NCI-H510A treated with DMSO at 0.1 percent for 48 hours (cell line): Measurements from ENCODE around the gene NOL4L.

ENCODE experiments used
- DNase-seq: peaks from one replicate; lab custom pipeline; 2025; lab: John Stamatoyannopoulos, UW

Gene NOL4L

DNA sequence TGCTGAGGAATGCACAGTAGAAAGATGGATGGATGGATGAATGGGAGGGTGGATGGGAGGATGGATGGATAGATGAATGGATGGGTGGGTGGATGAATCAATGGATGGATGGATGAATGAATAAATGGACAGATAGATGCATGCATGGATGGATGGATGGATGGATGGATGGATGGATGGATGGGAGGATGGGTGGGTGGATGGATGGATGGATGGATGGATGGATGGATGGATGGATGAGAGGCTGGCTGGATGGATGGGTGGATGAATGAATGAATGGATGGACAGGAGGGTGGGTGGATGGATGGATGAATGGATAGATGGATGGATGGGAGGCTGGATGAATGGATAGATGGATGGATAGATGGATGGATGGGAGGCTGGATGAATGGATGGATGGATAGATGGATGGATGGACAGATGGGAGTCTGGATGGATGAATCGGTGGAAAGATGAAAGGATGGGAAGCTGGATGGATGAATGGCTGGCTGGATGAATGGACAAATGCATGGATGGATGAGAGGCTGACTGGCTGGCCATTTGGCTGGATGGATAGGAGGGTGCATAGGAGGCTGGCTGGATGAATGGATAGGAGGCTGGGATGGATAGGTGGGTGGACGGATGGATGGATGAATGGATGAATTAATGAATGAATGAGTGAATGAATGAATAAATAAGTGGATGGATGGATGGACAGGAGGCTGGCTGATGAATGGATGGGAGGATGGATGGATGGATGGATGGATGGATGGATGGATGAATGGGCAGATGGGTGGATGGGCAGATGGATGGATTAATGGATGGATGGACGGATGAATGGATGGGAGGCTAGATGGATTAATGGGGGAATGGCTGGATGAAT lies 28.3 kb upstream of the NOL4L start:
- no peak for DNase-seq

- DNase-seq, result no peak
Observed at GRCh38 chr20:32612351-32613191, 27.4 kb upstream of the NOL4L start.

GRCh38 chr20:32611868-32612267 lies 26.7 kb upstream of the NOL4L start:
- no peak for DNase-seq

DNA sequence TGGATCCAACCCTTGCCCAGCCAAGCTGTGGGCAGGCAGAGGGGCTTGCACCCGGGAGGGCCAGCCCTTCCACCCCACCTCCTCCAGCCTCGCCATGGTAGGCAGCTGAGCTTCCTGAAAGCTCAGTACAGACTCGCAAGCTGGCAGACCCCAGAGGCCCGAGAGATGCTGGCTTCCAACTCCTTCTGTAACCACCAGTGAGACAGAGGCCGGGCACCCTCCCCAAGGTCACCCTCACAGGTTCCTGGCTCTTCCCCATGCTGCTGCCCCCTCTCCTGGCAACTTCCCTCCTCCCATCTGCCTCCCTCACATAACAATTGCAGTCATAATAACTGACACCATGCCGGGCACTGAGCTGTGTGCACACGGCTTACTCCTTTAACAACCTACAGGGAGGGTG lies 26.2 kb upstream of the NOL4L start:
- DNase-seq, result peak; percentile 31

DNA sequence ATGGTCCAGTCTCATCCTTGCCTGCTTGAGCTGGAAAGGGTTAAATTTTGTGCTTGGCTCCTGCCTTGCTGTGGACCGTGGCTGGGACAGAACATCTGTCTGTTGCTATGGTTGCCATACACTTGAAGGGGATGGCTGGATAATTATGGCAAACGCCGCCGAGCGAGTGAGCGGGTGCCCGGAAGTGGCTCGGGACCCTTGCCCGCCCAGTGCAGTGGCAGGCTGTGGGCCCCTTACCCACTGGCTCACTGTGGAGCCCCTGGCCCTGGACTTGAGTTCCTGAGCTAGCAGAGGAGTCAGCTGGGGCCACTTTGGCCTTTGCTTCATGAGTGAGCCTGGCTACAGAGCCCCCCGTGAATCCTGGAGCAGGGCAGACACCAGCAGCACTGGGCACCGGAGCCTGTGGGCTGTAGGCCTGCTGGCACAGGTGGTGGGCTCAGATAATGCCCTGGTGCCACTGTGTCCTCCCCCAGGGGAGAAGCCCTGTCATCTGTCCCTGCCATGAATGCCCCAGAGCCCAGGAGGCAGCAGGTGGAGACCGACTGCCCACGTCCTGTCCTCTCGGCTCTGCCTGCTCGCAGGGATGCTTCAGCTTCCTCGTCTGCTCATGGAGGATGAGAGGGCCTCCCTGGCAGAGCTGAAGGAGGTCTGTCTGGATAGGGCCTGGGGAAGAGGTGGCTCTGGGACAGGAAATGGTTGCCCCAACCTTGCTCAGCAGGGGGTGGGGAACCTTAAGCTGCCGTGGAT lies 25.5 kb upstream of the NOL4L start:
- peak; percentile 76 for DNase-seq

- no peak for DNase-seq
Observed at GRCh38 chr20:32609993-32610392, 24.9 kb upstream of the NOL4L start.

- DNase-seq, result no peak
Observed at GRCh38 chr20:32609111-32609773, 24.1 kb upstream of the NOL4L start.

GRCh38 chr20:32608664-32609015 lies 23.5 kb upstream of the NOL4L start:
- no peak for DNase-seq

DNA sequence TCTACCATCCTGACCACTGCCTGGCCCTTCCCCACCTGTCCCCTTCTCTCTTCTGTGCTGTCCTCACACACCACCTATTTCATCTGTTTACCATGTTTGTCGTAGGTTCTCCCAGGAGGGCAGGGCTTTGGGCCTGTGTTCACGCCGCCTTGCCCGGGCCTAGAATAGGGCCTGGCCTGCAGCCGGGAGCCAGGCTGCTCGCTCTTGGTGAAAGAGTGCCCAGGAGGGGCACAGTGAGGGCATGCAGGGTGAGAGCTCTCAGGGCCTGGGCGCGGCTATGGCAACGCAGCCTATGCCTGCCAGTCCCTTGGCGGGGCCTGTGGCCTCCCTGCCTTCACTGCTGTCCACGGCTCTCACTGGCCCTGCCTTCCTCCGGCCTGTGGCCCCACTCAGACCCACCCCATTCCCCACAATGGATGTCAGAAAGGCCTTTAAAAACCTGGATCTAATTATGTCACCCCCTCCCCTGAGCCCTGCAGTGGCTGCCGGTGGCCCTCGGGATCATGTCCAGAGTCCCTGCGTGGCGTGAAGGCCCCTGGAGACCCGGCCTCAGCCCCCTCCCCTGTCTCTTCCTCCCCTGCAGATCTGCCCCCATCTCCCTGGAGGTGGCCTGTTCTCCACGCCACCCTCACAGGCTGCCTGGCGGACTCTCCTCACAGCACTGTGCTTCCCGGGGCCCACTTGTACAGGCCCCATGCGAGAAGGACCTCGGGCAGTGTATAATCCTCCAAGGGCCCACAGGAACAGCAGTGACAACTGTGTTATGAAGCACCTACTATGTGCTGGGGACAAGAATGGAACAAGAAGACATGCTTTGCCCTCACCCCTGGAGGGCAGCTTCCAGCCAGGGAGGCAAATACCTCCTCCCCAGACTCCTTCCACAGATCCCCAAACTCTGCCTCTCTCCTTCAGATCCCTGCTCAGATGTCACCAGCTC lies 22.9 kb upstream of the NOL4L start:
- DNase-seq, result no peak

GRCh38 chr20:32607324-32607723 lies 22.2 kb upstream of the NOL4L start:
- no peak for DNase-seq

- DNase-seq, result no peak
Observed at GRCh38 chr20:32606790-32607189, 21.7 kb upstream of the NOL4L start.

GRCh38 chr20:32606107-32606506 lies 21.0 kb upstream of the NOL4L start:
- DNase-seq, result no peak

DNA sequence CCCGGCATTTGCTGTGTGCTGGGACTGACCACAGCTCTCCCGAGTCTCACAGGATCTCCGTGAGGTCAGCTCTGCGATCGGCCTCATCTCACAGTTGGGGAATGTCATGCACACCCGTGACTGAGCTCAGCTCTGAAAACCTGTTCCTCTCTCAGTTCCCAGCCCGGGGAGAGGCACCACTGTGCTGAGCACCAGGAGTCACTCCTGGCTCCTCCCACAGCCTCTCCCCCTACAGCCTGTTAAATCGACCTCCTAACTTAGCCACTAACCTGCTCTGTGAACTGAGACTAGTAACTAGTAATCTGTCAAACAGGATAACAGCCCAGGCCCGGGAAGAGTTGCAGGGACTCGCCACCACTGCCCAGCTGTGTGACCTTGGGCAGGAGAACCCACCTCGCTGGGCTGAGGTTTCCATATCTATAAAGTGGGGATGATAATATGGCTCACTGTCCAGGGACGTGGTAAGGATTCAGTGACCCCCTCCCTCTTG lies 20.1 kb upstream of the NOL4L start:
- no peak for DNase-seq

- no peak for DNase-seq
Observed at GRCh38 chr20:32603046-32603726, 18.1 kb upstream of the NOL4L start.

- DNase-seq, result no peak
Observed at GRCh38 chr20:32602273-32602672, 17.1 kb upstream of the NOL4L start.

DNA sequence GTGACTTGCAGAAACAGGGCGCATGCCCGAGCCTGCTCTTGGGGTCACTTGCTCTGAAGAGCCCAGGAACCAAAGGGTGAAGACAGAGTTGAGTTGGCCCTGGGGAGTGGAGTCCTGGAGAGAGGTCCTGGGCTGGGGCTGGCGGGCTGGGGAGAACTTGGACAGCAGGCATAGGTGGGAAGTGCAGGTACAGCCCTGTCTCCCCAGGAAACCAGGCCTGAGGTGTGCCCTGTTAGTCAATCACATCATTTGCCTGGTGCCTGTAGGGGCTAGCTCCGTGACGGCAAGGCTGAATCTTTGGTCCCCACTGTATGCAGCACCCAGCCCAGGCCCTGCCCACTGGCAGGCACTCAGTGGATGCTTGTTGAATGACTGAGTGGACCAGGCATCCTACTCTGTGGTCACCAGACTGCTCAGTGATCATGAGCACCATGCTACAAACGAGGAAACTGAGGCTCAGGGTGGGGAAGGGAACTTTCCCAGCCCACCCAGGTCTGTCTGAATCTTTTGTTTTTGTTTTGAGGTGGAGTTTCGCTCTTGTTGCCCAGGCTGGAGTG lies 15.6 kb upstream of the NOL4L start:
- DNase-seq, result no peak

DNA sequence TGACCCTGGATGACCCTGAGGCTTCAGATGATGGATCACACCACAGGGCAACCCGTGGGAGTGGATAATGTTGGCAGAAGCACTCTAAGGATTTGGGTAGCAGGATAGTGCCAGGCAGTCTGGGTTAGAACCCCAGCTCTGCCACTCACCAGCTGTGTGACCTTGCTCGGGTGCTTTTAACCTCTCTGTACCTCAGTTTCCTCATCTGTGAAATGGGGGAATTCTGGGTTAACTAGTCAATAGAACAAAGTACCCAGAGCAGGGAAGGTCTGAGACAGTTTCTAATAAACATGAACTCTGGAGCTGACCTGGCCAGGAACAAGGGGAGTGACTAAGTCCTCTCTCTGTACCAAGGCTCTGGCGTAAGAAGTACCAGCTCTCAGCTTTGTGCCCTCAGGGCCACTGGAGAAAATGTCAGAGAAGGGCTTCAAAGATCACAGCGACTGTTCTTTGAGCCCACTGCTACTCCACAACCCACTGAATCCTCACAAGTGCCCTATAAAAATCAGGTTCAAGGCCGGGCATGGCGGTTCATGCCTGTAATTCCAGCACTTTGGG lies 14.7 kb upstream of the NOL4L start:
- no peak for DNase-seq

DNA sequence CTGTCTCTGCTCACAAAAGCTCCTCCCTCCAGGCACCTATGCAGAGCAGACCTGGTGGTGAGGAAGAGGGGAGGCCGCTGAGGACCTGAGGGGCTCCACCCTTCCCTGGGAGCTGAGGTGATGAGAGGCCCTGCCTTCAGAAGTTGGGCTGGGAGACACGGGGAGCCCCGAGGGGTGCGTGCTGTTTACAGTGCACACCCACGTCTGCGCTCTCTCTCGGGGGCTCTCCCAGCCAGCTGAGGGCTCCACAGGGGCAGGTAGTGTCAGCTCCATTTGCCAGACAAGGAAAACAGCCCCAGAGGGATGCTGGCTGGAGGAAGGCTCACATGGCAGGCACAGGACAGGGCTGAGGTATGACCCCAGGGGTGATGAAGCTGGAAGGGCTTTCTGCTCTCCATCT lies 13.5 kb upstream of the NOL4L start:
- DNase-seq, result no peak

GRCh38 chr20:32597714-32598113 lies 12.6 kb upstream of the NOL4L start:
- DNase-seq, result no peak
